Kidney (tissue), 14 donors: ENCODE data around the gene NCOR2. TPM values are rescaled to one million over a fixed set of nuclear protein-coding genes. Genes with fewer than 3 reads are reported as not detected.

ENCODE experiments used
- DNase-seq, 5 donors: peaks; one replicate each; pipeline ENCODE4 v3.0.0-alpha.2; 2013 to 2020
- FAIRE-seq: peaks from 2 replicates; lab custom pipeline; 2012; peaks lifted over from hg19 to GRCh38; lab: Jason Lieb, UNC
- H3K27ac ChIP-seq, 2 donors: one replicate each; pipeline ENCODE4 v1.7.0; 2013; ENCODE audit warnings: low read depth in 2 of 2, low read length in 2 of 2, inconsistent platforms in 1 of 2
- H3K27me3 ChIP-seq: one replicate; pipeline ENCODE4 v1.7.1; 2013; ENCODE audit warnings: low read length, inconsistent platforms; ENCODE audit not compliant: control insufficient read depth, insufficient read depth
- H3K36me3 ChIP-seq, 3 donors: one replicate each; pipeline versions ENCODE4 v1.7.0 to v1.7.1; 2013; ENCODE audit warnings: low read length in 3 of 3, control low read depth in 1 of 3, inconsistent platforms in 1 of 3; ENCODE audit not compliant: insufficient read depth in 3 of 3, control insufficient read depth in 2 of 3
- H3K4me1 ChIP-seq, 3 donors: one replicate each; pipeline versions ENCODE4 v1.7.0 to v1.7.1; 2013; ENCODE audit warnings: low read length in 3 of 3, inconsistent platforms in 1 of 3, low read depth in 1 of 3; ENCODE audit not compliant: control insufficient read depth in 2 of 3, insufficient read depth in 2 of 3
- H3K4me3 ChIP-seq, 3 donors: one replicate each; pipeline versions ENCODE4 v1.7.0 to v1.8.1; 2013; ENCODE audit warnings: low read length in 3 of 3, control low read depth in 1 of 3, inconsistent platforms in 1 of 3
- H3K9ac ChIP-seq, 3 donors: one replicate each; pipeline versions ENCODE4 v1.7.0 to v1.7.1; 2013; ENCODE audit warnings: low read length in 3 of 3, control low read depth in 1 of 3, inconsistent platforms in 1 of 3
- H3K9me3 ChIP-seq, 3 donors: one replicate each; pipeline versions ENCODE4 v1.7.0 to v1.7.1; 2013; ENCODE audit warnings: low read length in 3 of 3, control low read depth in 1 of 3, inconsistent platforms in 1 of 3; ENCODE audit not compliant: control insufficient read depth in 2 of 3, insufficient read depth in 1 of 3
- CTCF ChIP-seq: IDR thresholded peaks from 3 replicates; pipeline ENCODE4 v1.5.1; 2012; ENCODE audit warnings: mild to moderate bottlenecking, moderate library complexity, borderline replicate concordance; ENCODE audit not compliant: insufficient read depth; ENCODE audit errors: extremely low read depth
- intact Hi-C: fragments of 100-400 bp; cut with DNase I; formaldehyde crosslinking; loops from one replicate; pipeline ENCODE4 v1.11.1; 2022
- polyA plus RNA-seq: library from polyadenylated mRNA; stranded (reverse); fragments of 350-450 nt; fragmentation: Illumina TruSeq; extraction: RNeasy Lipid Tissue Mini Kit (QIAGEN cat#74804); gene quantifications from one replicate; pipeline ENCODE4 v1.2.3, GENCODE V29; 2014; ENCODE audit warnings: low read depth, low replicate concordance; ENCODE audit not compliant: insufficient read depth
- total RNA-seq: library from RNA; stranded (reverse); fragmentation: NEBNext Ultra II Directional; extraction: Animal tissue kit (Norgen Biotek cat#: 25700); gene quantifications from one replicate; pipeline ENCODE4 v1.2.1, GENCODE V29; 2021
- donor health status: control.
- donor health status: control.
- donor health status: control.
- donor health status: control.
- donor health status: control.
- donor health status: DM: yes; HTN: yes; CAD: no.
- donor health status: Normal renal cell carcinoma (clear cell type).

The NCOR2 gene
- total and polyA plus RNA-seq, 2 donors from 2014 or later: 18.7 to 205 TPM

GRCh38 chr12:124608450-124608870, 41.0 kb upstream of the NCOR2 start:
- no peak for DNase-seq
- Histone ChIP-seq H3K4me3 (no peak overlapping the region), H3K36me3 (no peaks in the 10 kb centered on the region), H3K27me3 (no peaks in the 10 kb centered on the region), H3K27ac (no peak overlapping the region), H3K9me3 (no peaks in the 10 kb centered on the region), H3K9ac (no peak overlapping the region), H3K4me1 (peaks cover 0 to 9% (median 6%) of the 10 kb centered on the region in 3 donors)
- intact Hi-C loops: no loop called here
- FAIRE-seq: no peak
- no peak for TF ChIP-seq CTCF

GRCh38 chr12:124607681-124608425, 40.4 kb upstream of the NCOR2 start:
- no peak overlapping the region for H3K9ac ChIP-seq

GRCh38 chr12:124605883-124606774, 38.7 kb upstream of the NCOR2 start:
- no peak for DNase-seq
- TF ChIP-seq CTCF: no peak
- no peak overlapping the region for H3K27ac ChIP-seq
- H3K4me3 ChIP-seq: no peak overlapping the region
- H3K27me3 ChIP-seq: no peaks in the 10 kb centered on the region
- no peaks in the 10 kb centered on the region for H3K9me3 ChIP-seq
- no peaks in the 10 kb centered on the region for H3K36me3 ChIP-seq
- intact Hi-C loops: no loop called here
- H3K9ac ChIP-seq: no peak overlapping the region
- no peak for FAIRE-seq
- peaks cover 0 to 9% (median 6%) of the 10 kb centered on the region in 3 donors for H3K4me1 ChIP-seq

More at GRCh38 chr12:124607681-124608425, 40.4 kb upstream of the NCOR2 start:
- no peaks in the 10 kb centered on the region for H3K27me3 ChIP-seq
- intact Hi-C loops: no loop called here
- no peak for TF ChIP-seq CTCF
- no peaks in the 10 kb centered on the region for H3K36me3 ChIP-seq
- peaks cover 0 to 9% (median 6%) of the 10 kb centered on the region in 3 donors for H3K4me1 ChIP-seq
- no peaks in the 10 kb centered on the region for H3K9me3 ChIP-seq
- no peak overlapping the region for H3K4me3 ChIP-seq
- H3K27ac ChIP-seq: no peak overlapping the region
- FAIRE-seq: no peak
- DNase-seq: no peak
